Erythroblast (primary cell): ENCODE data around the gene GOLGA6L24.
"Not testable (repeated sequence)": the region's sequence is repeated elsewhere in the genome, so short reads cannot be mapped to it uniquely, and the experiment has no call there.

Experiments
- GATA1 ChIP-seq: IDR thresholded peaks from 2 replicates; pipeline ENCODE4 v1.6.1; 2011; ENCODE audit warnings: low read depth, mild to moderate bottlenecking, control low read depth, low read length, moderate library complexity
- POLR2A ChIP-seq: IDR thresholded peaks from 2 replicates; pipeline ENCODE4 v1.6.1; 2011; ENCODE audit warnings: mild to moderate bottlenecking, low read length

DNA sequence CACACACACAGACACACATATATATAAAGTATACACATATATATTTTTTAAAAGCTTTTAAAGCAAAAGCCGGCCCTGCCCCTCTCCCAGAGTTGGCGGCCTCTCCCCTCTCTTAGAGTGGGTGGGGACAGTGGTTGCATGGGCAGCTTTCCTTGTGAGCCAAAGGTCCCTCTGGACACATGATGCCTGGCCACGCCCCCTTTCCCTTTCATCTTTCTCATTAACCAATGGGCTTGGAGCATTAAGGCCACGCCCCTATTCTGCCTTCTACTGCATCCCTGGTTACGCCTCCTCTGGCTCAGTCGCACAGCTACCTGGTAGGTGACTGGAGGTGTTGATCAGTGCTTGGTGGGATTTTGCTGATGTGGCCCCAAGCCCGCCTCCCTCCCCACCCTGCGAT is 20.5 kb upstream of the GOLGA6L24 start, which contains the start of gene GOLGA8F:
- TF ChIP-seq POLR2A, GATA1: not testable (repeated sequence)
